CD4-positive, alpha-beta T cell treated with Interleukin-4 for 4 hours (primary cell): ENCODE measurements around the gene HOXB1.
A peak's percentile ranks its signal among the peaks of the same experiment; 100 is the strongest.
"Not testable (repeated sequence)": the region's sequence is repeated elsewhere in the genome, so short reads cannot be mapped to it uniquely, and the experiment has no call there.

Experiments used
- DNase-seq: peaks from one replicate; pipeline ENCODE4 v3.0.0-alpha.2; 2020

HOXB1 gene

GRCh38 chr17:48513666-48514455 lies 16.9 kb downstream of the HOXB1 start:
- no peak for DNase-seq

GRCh38 chr17:48513097-48513496 lies 17.7 kb downstream of the HOXB1 start:
- peak; percentile 33 for DNase-seq

- peak; percentile 84 for DNase-seq
These were observed 19.8 kb downstream of the HOXB1 start for GRCh38 chr17:48510761-48511604.

- DNase-seq: no peak
These were observed 20.4 kb downstream of the HOXB1 start for GRCh38 chr17:48510381-48510760.

GRCh38 chr17:48509708-48510107 lies 21.1 kb downstream of the HOXB1 start:
- not testable (repeated sequence) for DNase-seq

GRCh38 chr17:48506246-48506645 lies 24.6 kb downstream of the HOXB1 start:
- DNase-seq: no peak

GRCh38 chr17:48505788-48506187 lies 25.0 kb downstream of the HOXB1 start:
- DNase-seq: peak; percentile 94

- no peak for DNase-seq
These were observed 25.9 kb downstream of the HOXB1 start for GRCh38 chr17:48504953-48505352.

- DNase-seq: no peak
These were observed 27.1 kb downstream of the HOXB1 start for GRCh38 chr17:48503747-48504146.

- DNase-seq: no peak
These were observed 27.9 kb downstream of the HOXB1 start for GRCh38 chr17:48502901-48503300.

- no peak for DNase-seq
These were observed 28.5 kb downstream of the HOXB1 start for GRCh38 chr17:48502312-48502711.

- no peak for DNase-seq
These were observed 30.1 kb downstream of the HOXB1 start for GRCh38 chr17:48500435-48501426.

GRCh38 chr17:48499735-48500434 lies 30.9 kb downstream of the HOXB1 start:
- no peak for DNase-seq

GRCh38 chr17:48499248-48499647 lies 31.6 kb downstream of the HOXB1 start:
- DNase-seq: no peak

GRCh38 chr17:48498164-48498850 lies 32.5 kb downstream of the HOXB1 start:
- no peak for DNase-seq

- no peak for DNase-seq
These were observed 33.7 kb downstream of the HOXB1 start for GRCh38 chr17:48497103-48497502.

- no peak for DNase-seq
These were observed 36.5 kb downstream of the HOXB1 start for GRCh38 chr17:48494335-48494734.

- peak; percentile 61 for DNase-seq
These were observed 38.2 kb downstream of the HOXB1 start for GRCh38 chr17:48492401-48493298.

GRCh38 chr17:48491527-48492273 lies 39.1 kb downstream of the HOXB1 start:
- peak; percentile 64 for DNase-seq

- no peak for DNase-seq
These were observed 40.3 kb downstream of the HOXB1 start for GRCh38 chr17:48490451-48490892.
